ENCODE results near the gene TUBGCP3.

The TUBGCP3 gene

GRCh38 chr13:112462408-112462807, 125.5 kb downstream of the TUBGCP3 start:
- H3K4me1 Mint-ChIP-seq, result no peaks in the 10 kb centered on the region
- no peak for DNase-seq
- no peak overlapping the region for H3K4me3 Mint-ChIP-seq
- ATAC-seq (replicated peaks), result no peak
- H3K36me3 Mint-ChIP-seq, result peaks cover 13 to 34% of the 10 kb centered on the region in 2 donors
- H3K27ac Mint-ChIP-seq, result no peak overlapping the region
- no peaks in the 10 kb centered on the region for H3K27me3 Mint-ChIP-seq
- H3K9me3 Mint-ChIP-seq, result peaks cover 18 to 19% of the 10 kb centered on the region in 2 donors

GRCh38 chr13:112457485-112457884, 130.5 kb downstream of the TUBGCP3 start:
- Mint-ChIP-seq H3K9me3 (peaks cover 21 to 23% of the 10 kb centered on the region in 2 donors), H3K4me1 (peaks cover 0 to 3% of the 10 kb centered on the region in 2 donors), H3K36me3 (peaks cover 11 to 19% of the 10 kb centered on the region in 2 donors), H3K27ac (no peak overlapping the region), H3K4me3 (no peak overlapping the region), H3K27me3 (no peaks in the 10 kb centered on the region)
- no peak for ATAC-seq (replicated peaks)
- no peak for DNase-seq

GRCh38 chr13:112457081-112457480, 130.9 kb downstream of the TUBGCP3 start:
- Mint-ChIP-seq H3K4me1 (peaks cover 0 to 3% of the 10 kb centered on the region in 2 donors), H3K27ac (no peak overlapping the region), H3K36me3 (peaks cover 7 to 15% of the 10 kb centered on the region in 2 donors), H3K9me3 (peaks cover 17 to 19% of the 10 kb centered on the region in 2 donors), H3K4me3 (no peak overlapping the region), H3K27me3 (no peaks in the 10 kb centered on the region)
- DNase-seq (no peak), ATAC-seq (replicated peaks) (no peak)

- Mint-ChIP-seq H3K27me3 (no peaks in the 10 kb centered on the region), H3K27ac (no peak overlapping the region), H3K36me3 (peaks cover 4 to 10% of the 10 kb centered on the region in 2 donors), H3K4me1 (peaks cover 0 to 3% of the 10 kb centered on the region in 2 donors), H3K9me3 (peaks cover 15 to 16% of the 10 kb centered on the region in 2 donors), H3K4me3 (no peak overlapping the region)
- ATAC-seq (replicated peaks) (no peak), DNase-seq (no peak)
These were observed 131.6 kb downstream of the TUBGCP3 start for GRCh38 chr13:112456138-112457056.

- Mint-ChIP-seq H3K27ac (no peak overlapping the region), H3K4me3 (no peak overlapping the region), H3K9me3 (peaks cover 14 to 16% of the 10 kb centered on the region in 2 donors), H3K4me1 (peaks cover 0 to 3% of the 10 kb centered on the region in 2 donors), H3K36me3 (peaks cover 4 to 7% of the 10 kb centered on the region in 2 donors), H3K27me3 (peaks cover 4 to 6% of the 10 kb centered on the region in 2 donors)
- DNase-seq (no peak), ATAC-seq (replicated peaks) (no peak)
These were observed 132.4 kb downstream of the TUBGCP3 start for GRCh38 chr13:112455476-112456059.

GRCh38 chr13:112454648-112455334, 133.2 kb downstream of the TUBGCP3 start:
- peaks cover 14 to 15% of the 10 kb centered on the region in 2 donors for H3K9me3 Mint-ChIP-seq
- peaks cover 0 to 3% of the 10 kb centered on the region in 2 donors for H3K4me1 Mint-ChIP-seq
- peaks cover 4% of the 10 kb centered on the region in 2 donors for H3K36me3 Mint-ChIP-seq
- DNase-seq, result no peak
- H3K27ac Mint-ChIP-seq, result no peak overlapping the region
- no peak for ATAC-seq (replicated peaks)
- no peak overlapping the region for H3K4me3 Mint-ChIP-seq
- peaks cover 4 to 6% of the 10 kb centered on the region in 2 donors for H3K27me3 Mint-ChIP-seq

GRCh38 chr13:112453874-112454647, 133.9 kb downstream of the TUBGCP3 start:
- H3K4me1 Mint-ChIP-seq, result peaks cover 0 to 3% of the 10 kb centered on the region in 2 donors
- H3K27ac Mint-ChIP-seq, result no peak overlapping the region
- H3K36me3 Mint-ChIP-seq, result no peaks in the 10 kb centered on the region
- DNase-seq (no peak), ATAC-seq (replicated peaks) (no peak)
- no peak overlapping the region for H3K4me3 Mint-ChIP-seq
- peaks cover 4 to 6% of the 10 kb centered on the region in 2 donors for H3K27me3 Mint-ChIP-seq
- peaks cover 11% of the 10 kb centered on the region in 2 donors for H3K9me3 Mint-ChIP-seq

- no peak for ATAC-seq (replicated peaks)
- peaks cover 0 to 3% of the 10 kb centered on the region in 2 donors for H3K4me1 Mint-ChIP-seq
- no peak overlapping the region for H3K27ac Mint-ChIP-seq
- peaks cover 5 to 7% of the 10 kb centered on the region in 2 donors for H3K9me3 Mint-ChIP-seq
- no peaks in the 10 kb centered on the region for H3K36me3 Mint-ChIP-seq
- H3K27me3 Mint-ChIP-seq, result peaks cover 6 to 7% of the 10 kb centered on the region in 2 donors
- H3K4me3 Mint-ChIP-seq, result no peak overlapping the region
- no peak for DNase-seq
These were observed 134.6 kb downstream of the TUBGCP3 start for GRCh38 chr13:112453207-112453829.

GRCh38 chr13:112452380-112453206, 135.4 kb downstream of the TUBGCP3 start:
- no peak overlapping the region for H3K4me3 Mint-ChIP-seq
- H3K9me3 Mint-ChIP-seq, result peaks cover 5 to 7% of the 10 kb centered on the region in 2 donors
- H3K27me3 Mint-ChIP-seq, result peaks cover 6 to 8% of the 10 kb centered on the region in 2 donors
- no peak overlapping the region for H3K27ac Mint-ChIP-seq
- H3K36me3 Mint-ChIP-seq, result no peaks in the 10 kb centered on the region
- H3K4me1 Mint-ChIP-seq, result peaks cover 0 to 3% of the 10 kb centered on the region in 2 donors
- DNase-seq (no peak), ATAC-seq (replicated peaks) (no peak)

GRCh38 chr13:112451512-112452379, 136.2 kb downstream of the TUBGCP3 start:
- Mint-ChIP-seq H3K36me3 (no peaks in the 10 kb centered on the region), H3K4me1 (peaks cover 0 to 3% of the 10 kb centered on the region in 2 donors), H3K27me3 (peaks cover 13 to 14% of the 10 kb centered on the region in 2 donors), H3K9me3 (peaks cover 5 to 7% of the 10 kb centered on the region in 2 donors), H3K4me3 (no peak overlapping the region), H3K27ac (no peak overlapping the region)
- DNase-seq (no peak), ATAC-seq (replicated peaks) (no peak)

- H3K36me3 Mint-ChIP-seq, result no peaks in the 10 kb centered on the region
- DNase-seq, result no peak
- no peak overlapping the region for H3K4me3 Mint-ChIP-seq
These were observed 137.1 kb downstream of the TUBGCP3 start for GRCh38 chr13:112450904-112451240.

More at GRCh38 chr13:112450904-112451240, 137.1 kb downstream of the TUBGCP3 start:
- peaks cover 14 to 21% of the 10 kb centered on the region in 2 donors for H3K27me3 Mint-ChIP-seq
- ATAC-seq (replicated peaks), result no peak
- no peaks in the 10 kb centered on the region for H3K4me1 Mint-ChIP-seq
- H3K27ac Mint-ChIP-seq, result no peak overlapping the region
- no peaks in the 10 kb centered on the region for H3K9me3 Mint-ChIP-seq

All from stimulated activated naive B cell treated with anti-CD40 and anti-IgM and Interleukin-4, amounts not matched to agents 10 μg/mL and 1 μg/mL and 100 μg/mL, for 72 hours (primary cell).